CD4-positive, alpha-beta T cell treated with Interleukin-17A for 4 hours (primary cell): ENCODE results near the gene LHFPL6.

Experiments used
- DNase-seq: peaks from one replicate; pipeline ENCODE4 v3.0.0-alpha.2; 2020; ENCODE audit warnings: mixed read lengths

The LHFPL6 gene

DNA sequence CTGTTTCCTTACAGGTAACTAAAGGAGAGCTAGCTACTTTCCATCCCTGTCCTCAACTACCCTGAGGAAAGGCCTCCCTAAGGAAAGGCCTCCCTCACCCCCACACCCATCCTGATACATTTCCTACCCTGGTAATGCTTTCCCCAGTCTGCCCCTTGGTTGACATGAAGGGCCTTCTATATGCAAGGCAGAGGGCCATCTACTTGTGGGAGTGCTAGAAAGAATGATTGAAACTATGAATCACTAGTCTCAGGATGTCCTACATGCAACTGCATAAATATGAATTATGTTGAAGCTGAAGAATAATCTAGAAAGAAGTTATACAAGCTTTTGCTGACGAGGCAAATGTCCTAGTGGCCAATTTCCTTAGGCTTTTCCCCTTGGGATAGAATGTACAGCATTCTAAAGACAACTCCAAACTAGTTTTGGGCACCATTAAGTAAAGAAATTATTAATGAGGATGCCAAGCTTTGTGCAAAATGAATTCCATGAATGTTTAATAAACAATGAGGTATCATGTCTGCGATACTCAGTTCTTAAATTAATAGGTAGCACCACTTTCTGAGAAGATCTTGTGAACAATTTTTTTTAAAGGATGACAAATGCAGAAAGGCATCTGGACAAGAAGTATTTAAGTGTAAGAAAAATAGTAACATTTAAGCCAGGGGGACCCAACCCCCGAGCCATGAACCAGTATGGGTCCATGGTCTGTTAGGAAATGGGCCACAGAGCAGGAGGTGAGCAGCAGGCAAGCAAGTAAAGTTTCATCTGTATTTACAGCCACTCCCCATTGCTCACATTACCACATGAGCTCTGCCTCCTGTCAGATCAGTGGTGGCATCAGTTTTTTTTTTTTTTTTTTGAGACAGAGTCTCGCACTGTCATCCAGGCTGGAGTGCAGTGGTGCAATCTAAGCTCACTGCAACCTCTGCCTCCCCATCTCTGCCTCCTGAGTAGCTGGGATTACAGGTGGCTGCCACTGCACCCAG is 223.0 kb downstream of the LHFPL6 start:
- DNase-seq = no peak

GRCh38 chr13:39379118-39379517 is 223.9 kb downstream of the LHFPL6 start:
- DNase-seq = no peak

GRCh38 chr13:39378306-39378705 is 224.7 kb downstream of the LHFPL6 start:
- DNase-seq = no peak

GRCh38 chr13:39377699-39378098 is 225.3 kb downstream of the LHFPL6 start:
- DNase-seq = no peak

- no peak for DNase-seq
These were observed 226.9 kb downstream of the LHFPL6 start for GRCh38 chr13:39376076-39376475.

- DNase-seq = no peak
These were observed 227.4 kb downstream of the LHFPL6 start for GRCh38 chr13:39375601-39376000.

- no peak for DNase-seq
These were observed 228.2 kb downstream of the LHFPL6 start for GRCh38 chr13:39374741-39375189.

GRCh38 chr13:39373145-39373544 is 229.8 kb downstream of the LHFPL6 start:
- DNase-seq = no peak

DNA sequence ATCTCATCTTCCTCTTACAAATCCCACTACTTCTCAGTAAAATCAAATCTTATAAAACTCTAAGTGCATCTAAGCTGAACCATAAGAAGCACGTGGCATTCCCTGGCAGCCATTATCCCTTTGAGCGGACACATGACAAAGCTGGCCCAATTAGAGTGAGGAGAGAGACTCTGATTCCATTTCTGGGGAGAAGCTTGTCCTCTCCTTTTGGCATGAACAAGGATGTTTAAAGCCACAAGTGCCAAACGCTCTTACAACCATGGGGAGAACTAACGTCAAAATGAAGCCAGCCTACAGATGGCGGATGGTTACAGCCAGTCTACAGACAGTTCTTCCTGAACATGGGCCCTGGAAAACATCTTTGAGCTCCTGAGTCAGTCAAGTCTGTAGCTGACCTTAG is 231.3 kb downstream of the LHFPL6 start:
- DNase-seq = no peak

GRCh38 chr13:39370554-39370953 is 232.4 kb downstream of the LHFPL6 start:
- no peak for DNase-seq

- DNase-seq = no peak
These were observed 232.9 kb downstream of the LHFPL6 start for GRCh38 chr13:39370048-39370447.

DNA sequence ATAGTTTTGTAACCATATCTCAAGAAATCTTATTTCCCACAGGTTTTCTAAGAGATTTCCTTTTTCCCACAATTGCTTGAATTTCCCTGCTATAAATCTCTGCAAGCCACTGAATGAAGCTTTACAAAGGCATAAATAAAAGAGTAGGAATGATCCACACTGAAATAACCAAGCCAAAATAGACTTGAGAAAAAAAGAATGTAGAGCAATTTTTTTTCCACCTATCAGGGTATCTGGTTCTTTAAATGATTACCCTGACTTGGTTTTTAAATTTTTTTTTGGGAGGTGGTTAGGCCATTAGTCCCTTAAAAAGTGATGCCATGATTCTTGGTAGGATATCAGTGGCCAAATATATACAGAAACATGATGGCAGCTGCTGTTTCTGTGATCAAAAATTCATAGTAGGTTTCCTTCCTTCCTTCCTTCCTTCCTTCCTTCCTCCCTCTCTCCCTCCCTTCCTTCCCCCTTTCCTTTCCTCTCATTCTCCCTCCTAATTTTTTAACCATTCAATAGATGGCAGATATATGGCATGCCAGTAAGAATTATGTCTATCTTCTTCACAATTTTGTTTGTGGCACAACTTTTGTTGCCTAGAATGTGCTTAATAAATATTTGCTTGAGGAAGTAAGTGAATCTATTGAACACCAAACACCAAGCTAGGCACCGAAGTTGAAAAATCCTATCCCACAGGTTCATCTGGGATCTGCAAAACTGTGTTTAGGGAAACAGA is 233.7 kb downstream of the LHFPL6 start:
- DNase-seq = no peak

DNA sequence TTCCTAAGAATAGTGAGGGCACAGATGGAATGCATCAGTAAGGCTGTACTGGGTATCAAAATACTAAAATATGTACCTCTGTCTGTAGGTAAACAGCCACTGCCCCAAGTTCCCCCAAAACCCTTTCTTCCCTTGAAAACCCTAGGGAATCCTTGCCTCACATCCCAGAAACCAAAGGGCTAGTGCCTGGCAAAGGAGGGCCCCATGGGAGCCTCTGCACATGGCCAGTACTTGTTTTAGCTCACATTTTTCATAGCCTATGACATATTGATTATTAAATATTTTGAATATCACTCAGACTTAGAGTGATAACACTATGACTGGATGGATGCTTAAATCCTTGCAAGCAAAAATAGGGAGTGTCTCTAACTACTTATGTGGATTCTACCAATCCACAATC is 237.1 kb downstream of the LHFPL6 start:
- DNase-seq = no peak

DNA sequence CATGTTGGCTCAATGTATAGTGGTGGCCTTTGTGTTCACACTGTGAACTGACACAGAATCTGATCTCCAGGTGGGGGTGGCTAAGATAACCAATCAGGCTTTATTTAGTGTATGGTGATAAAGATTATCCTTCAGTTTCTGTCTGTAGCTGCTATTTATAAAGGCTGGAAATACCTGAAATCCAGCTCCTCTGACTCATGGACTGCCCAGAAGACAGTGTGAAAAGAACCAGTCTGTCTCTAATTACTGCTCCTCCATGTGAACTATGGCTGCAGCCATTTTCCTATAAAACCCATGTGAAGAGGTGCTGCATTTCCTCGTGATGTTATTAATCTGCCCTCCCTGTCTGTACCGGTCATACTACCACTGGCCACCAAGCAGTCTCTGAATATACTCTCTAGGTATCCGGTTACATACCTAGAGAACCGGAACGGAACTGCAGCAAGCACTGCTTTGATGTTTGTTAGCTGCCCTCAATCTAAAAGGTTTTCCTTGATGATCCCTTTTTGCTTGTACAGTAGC is 238.0 kb downstream of the LHFPL6 start:
- DNase-seq = no peak

DNA sequence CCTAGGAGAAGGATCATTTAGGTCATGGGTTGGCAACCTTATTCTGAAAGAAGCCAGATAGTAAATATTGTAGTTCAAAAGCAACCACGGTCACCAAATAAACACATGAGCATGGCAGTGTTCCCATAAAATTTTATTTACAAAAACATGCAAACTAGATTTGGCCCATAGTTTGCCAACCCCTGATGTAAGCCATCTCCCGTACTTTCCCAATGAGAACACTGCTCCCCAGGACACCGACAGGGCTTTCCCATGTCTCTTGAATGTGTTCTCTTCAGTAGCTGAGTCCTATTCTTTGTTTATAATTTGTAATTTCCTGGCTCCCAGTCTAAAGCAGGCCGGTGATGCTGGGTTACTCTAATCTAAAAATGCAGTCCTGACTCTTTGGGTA is 239.6 kb downstream of the LHFPL6 start:
- DNase-seq = no peak

DNA sequence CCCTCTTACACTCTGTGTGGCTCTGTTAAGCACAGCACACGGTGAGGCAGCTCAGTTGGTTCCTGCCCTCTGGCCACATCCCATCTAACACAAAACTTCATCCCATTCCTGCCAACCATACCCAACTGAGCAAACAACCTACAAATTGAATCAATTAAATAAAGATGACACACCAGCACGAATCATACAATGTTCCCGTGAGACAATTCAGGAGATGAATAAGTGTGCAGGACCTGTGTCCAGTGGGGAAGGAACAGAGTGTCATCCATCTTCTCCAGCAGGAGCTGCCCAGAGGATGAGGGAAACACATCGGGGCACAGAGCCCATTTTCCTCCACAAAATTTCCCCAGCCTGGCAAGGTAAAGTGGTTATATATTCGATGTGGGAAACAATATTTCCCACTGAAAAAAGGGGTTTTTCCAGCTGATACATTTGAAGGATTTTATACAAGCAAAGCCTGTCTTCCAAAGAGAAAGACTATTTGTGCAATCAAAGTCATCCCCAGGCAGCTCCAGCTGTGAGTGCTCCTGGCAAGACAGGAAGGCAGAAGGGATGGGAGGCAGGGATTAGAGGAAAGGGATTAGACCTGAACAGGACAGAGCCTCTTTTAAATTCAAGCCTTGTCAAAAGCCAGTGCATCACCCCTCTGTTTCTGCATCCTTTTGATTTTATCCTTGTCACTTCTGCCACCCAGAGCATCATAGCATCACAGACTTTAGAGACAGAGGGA is 240.2 kb downstream of the LHFPL6 start:
- DNase-seq = no peak

DNA sequence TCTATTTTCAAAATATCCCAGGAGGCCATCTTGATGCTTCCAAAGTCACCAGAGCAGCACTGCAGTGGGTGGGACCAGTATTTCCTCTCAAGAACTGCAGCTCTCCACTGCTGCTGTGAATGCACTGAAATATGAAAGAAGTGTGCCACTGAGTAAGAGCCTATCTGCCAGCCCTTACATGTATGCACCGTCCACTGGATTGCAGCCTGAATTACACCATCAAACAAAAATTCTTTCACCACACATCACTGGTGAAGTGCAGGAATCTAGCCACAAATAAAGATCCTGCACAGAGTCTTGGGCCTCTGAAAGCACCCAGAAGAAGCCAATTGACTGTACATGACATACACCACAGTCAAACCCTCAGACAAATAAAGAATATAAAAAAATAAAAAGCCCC is 249.0 kb downstream of the LHFPL6 start:
- no peak for DNase-seq

GRCh38 chr13:39350461-39350881 is 252.5 kb downstream of the LHFPL6 start:
- no peak for DNase-seq

- no peak for DNase-seq
These were observed 253.5 kb downstream of the LHFPL6 start for GRCh38 chr13:39349391-39349960.

DNA sequence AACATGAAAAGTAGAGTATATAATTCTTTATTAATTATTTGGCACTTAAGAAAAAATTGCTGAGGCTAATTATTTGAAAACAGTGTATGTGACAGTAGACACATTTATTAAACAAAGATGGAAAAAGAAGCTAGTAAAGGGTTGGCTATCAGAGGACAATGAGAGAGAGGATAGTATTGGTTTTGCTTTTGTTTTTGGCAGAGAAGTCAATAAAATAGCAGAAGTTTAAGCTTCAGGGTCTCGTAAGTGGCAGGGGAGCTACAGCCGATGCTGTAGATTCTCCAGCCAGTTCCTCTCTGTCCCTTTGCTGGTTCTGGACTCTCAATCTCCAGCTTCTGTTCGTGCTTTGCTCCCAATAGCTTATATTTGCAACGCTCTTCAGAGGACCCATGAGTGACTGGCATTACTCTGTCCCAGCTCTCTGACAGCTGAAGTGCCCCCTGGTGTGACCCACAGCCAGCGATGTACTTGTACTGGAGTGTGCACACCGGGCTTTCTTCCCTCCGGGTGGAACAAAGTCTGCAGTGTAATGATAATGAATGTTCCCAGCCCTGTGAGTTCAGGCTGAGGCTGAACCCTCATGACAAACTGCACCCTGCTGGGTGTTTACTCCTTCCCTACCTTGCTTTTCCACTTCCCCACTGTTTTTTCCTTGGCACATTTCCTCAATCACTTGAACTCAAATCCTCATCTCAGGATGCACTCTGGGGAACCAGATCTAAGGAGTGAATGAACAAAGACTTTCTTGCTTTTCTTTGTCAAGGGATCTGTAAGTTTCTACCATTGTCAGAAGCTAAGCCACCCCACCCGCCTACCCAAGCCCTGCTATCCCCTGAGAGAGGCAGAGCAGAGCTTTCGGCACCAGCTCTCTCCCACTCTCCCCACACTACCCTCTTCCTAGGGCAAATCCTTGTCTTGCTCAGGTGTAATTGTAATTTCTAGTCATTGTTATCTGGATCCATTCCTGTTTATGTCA is 254.8 kb downstream of the LHFPL6 start:
- no peak for DNase-seq

DNA sequence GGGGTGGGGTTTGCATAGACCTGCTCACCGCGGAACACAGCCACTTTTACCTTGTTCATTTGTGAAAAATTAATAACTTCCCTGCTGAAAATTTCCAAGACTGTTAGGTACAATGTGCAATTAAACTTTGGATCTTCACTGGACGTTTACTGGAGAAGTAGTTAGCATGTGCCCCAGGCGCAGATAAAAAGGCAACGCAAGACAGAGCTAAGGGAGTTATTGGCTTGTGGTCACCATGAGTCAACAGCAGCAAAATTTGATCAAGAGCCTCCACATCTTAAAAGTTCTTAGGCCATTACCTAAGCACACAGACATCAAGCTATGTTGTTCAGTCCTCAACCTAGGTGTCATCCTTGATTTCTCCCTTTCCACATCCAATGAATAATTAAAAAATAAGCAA is 257.0 kb downstream of the LHFPL6 start:
- DNase-seq = no peak
